ENCODE data around the gene DCUN1D3.
"Not testable (repeated sequence)": the region's sequence is repeated elsewhere in the genome, so short reads cannot be mapped to it uniquely, and the experiment has no call there.

The DCUN1D3 gene

GRCh38 chr16:20887207-20887606 lies 13.0 kb downstream of the DCUN1D3 start:
- no peak for DNase-seq

GRCh38 chr16:20886320-20886719 lies 13.8 kb downstream of the DCUN1D3 start:
- DNase-seq, result no peak

DNA sequence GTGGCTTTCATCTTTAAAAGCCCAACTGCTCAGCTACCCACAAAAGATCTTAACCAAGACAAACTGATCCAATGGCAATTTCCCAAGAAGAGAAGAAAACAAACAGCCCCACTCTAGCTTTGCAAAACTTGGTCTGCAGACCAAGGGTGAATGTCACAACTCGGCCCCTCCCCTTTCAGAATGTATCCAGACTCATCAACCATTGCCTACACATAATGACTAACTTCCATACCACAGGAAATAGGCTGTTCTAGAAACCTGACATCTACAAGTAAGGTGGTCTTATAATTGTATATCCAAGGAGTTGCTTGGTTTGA lies 16.0 kb downstream of the DCUN1D3 start:
- DNase-seq, result no peak

DNA sequence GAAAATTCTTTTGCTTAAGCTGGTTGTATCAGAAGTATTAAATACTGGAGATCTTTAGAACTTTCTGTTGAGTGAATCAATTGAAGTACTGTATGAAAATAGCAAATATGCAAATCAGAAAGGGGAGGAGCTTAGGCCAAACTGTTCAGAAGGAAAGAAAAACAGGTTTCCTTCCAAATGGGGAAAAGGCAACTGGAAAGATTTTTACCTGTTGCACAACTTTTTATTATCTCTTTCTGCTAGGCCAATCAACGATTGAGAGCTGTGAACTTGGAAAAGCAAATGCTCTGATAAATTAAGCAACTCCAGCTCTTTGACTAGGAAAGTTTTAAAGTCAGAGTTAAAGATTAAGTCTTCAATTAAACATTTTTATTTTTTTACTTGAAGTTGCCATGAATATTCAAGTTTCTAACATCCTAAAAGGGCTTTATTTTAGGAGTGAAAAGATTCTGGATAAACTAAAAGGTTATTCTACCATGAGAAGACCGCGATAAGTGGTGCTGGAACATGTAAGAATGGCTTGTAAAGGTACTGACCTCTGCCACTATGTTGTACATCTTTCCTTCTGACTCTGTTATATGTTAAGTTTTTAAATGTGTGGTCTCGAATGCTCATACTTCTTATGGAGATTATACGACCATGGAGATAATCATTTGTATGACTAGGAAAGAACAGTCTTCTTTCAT lies 16.5 kb downstream of the DCUN1D3 start:
- DNase-seq, result no peak

- DNase-seq, result no peak
These were observed 18.7 kb downstream of the DCUN1D3 start for GRCh38 chr16:20881503-20881878.

GRCh38 chr16:20880867-20881502 lies 19.2 kb downstream of the DCUN1D3 start:
- no peak for DNase-seq

GRCh38 chr16:20879175-20880040 lies 20.8 kb downstream of the DCUN1D3 start:
- DNase-seq, result peak; percentile 57

DNA sequence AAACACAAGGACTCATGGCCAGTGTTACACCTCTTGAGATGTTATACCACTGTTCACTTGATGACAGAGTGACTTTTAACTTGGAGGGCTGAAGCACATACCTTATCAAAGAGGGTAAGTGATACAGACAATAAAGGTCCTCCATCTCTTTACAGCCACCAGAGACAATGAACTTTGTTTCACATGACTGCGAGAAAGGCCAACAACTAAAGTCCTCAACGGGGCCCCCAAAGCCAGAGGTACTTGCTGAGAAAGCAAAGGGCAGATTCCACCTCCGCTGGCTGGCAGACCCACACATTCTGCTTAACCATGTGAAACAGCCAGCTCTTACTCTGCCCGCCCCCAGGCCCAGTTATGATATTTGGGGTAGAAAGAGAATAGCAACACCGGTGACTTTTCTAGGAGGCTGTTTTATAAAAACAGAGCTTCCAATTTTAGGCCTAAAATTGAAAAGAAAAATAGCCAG lies 21.4 kb downstream of the DCUN1D3 start:
- no peak for DNase-seq

- no peak for DNase-seq
These were observed 24.9 kb downstream of the DCUN1D3 start for GRCh38 chr16:20875355-20875650.

DNA sequence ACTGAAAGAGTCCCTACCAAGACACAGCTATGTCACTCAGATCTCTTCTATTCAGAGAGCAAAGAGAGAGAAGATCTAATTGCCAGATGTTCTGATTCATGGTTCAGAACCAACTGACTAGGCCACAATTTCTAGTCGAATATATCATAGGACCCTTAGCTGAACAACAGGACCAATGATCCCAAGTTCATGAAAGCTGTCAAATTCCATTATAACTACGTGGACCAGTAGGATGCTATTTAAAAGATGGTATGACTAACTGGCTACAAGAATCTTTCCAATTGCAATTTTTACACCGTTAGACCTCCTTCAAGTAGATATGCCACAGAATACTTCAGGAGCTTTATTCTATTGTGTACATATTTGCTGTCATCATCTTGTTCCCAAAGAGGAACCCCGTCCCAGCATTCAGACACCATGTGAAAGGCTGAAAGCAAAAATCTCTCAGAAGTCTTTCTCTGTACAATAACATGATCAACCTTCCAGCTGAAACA lies 26.0 kb downstream of the DCUN1D3 start:
- peak; percentile 49 for DNase-seq

- DNase-seq, result no peak
These were observed 26.8 kb downstream of the DCUN1D3 start for GRCh38 chr16:20873331-20873730.

- DNase-seq, result peak; percentile 29
These were observed 28.0 kb downstream of the DCUN1D3 start for GRCh38 chr16:20871941-20872815.

DNA sequence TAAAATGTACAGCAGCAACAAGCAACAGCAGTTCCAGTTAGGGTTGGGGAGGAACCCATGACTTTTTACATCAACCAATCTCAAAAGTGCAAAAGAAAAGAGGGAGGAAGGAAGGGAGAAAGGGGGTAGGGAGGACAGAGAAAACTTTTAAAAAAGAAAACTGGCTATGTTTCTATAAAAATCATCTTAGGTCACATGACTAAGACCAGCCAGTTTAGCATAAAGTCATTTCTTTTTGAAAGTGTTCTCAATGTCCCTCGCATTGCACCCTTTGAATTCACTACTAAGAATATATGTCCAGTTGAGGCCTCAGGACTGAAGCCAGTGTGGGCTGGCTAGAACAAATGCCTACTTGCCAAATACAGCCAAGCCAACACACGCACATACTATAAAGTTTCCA lies 28.9 kb downstream of the DCUN1D3 start:
- DNase-seq, result no peak

GRCh38 chr16:20870122-20870820 lies 29.9 kb downstream of the DCUN1D3 start:
- DNase-seq, result no peak

- DNase-seq, result peak; percentile 55
These were observed 31.3 kb downstream of the DCUN1D3 start for GRCh38 chr16:20868890-20869289.

GRCh38 chr16:20867585-20867984 lies 32.6 kb downstream of the DCUN1D3 start:
- DNase-seq, result peak; percentile 43

GRCh38 chr16:20866801-20867200 lies 33.4 kb downstream of the DCUN1D3 start:
- no peak for DNase-seq

DNA sequence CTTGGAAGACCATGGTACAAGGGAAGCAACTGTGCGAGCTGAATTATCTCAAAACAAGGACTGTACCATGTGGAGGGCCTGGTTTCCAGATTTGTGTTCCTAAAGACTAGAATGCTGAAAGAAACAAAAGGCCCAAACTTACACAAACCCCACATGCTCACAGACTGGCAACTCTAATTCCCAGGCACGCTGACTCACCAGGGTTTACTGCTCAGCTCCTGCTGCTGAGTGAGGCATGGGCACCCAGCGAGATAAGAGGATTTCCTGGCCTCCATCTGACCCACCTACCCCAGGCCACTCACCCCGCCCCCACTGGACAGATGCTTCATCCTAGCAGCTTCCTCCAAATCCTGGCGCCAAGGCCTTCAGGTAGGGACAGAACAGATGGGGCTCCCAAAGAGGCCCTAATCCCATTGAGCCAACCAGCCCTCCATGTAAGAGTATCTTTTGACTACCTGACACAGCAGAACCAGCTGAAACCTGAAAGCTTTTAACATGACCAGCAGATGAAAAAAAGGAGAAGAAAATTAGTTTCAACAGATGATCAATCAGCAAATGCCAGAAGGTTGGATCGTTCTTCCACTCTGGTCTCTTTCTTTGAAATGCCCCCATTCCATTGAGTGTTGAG lies 33.9 kb downstream of the DCUN1D3 start:
- DNase-seq, result peak; percentile 97

DNA sequence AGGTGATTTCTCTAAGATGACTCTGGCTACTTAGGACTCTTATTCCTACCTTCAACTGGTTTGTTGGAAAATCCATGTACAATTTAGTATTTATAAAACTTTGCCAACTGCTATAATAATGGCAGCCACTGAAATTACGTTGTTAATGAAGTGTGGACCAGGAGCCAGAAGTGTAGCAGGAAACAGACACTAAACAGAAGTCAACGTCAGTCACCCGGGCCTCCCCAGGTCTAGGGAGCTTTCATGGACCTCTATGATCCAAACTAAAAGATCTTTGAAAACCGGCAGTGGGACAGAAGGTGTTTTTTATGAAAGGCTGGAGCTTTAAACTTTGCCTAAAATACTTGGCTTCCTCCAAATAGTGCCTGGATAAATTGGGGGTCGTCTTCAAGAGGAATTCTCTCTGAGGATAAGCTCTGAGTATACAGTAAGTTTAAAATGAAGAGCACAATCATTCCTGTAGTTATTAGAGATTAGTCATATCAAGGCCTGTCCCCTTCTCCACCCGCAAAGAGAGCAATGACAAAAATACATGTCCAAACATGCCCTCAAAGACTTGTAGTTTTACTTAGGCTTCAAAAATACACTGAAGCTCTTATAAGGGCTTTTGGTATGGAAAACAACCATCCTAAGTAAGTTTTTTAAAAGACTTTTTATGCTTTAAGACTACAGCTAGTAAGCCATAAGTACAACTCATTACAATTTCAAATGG lies 34.6 kb downstream of the DCUN1D3 start:
- no peak for DNase-seq

GRCh38 chr16:20864376-20864775 lies 35.8 kb downstream of the DCUN1D3 start:
- not testable (repeated sequence) for DNase-seq

Data from NCI-H226 (cell line).